Cerebellar nuclear complex (tissue), 1 donor: Measurements from ENCODE around the gene TMEM164.
"Not testable (repeated sequence)": the region's sequence is repeated elsewhere in the genome, so short reads cannot be mapped to it uniquely, and the experiment has no call there.

Source experiments
- DNase-seq, 2 experiments: peaks; one replicate each; lab custom pipeline; 2025; lab: John Stamatoyannopoulos, UW

TMEM164 gene

GRCh38 chrX:110002300-110003166 is at the start of gene TMEM164:
Gene TMEM164 (plus strand): TSS chrX:110003114. CDS start chrX:110003775, 661 bp downstream.
- DNase-seq: peak in 1 of 2 experiments; percentile 12

- DNase-seq: no peak
Observed at GRCh38 chrX:109954333-109954732, 48.6 kb upstream of the TMEM164 start.

- DNase-seq: no peak
Observed at GRCh38 chrX:109954955-109955354, 48.0 kb upstream of the TMEM164 start.

- no peak for DNase-seq
Observed at GRCh38 chrX:109958266-109958665, 44.6 kb upstream of the TMEM164 start.

GRCh38 chrX:109959356-109959871 is 43.5 kb upstream of the TMEM164 start:
- DNase-seq: no peak

- DNase-seq: no peak
Observed at GRCh38 chrX:109964390-109964789, 38.5 kb upstream of the TMEM164 start.

- no peak for DNase-seq
Observed at GRCh38 chrX:109966246-109966645, 36.7 kb upstream of the TMEM164 start.

GRCh38 chrX:109967156-109967555 is 35.8 kb upstream of the TMEM164 start:
- no peak for DNase-seq

GRCh38 chrX:109970841-109971240 is 32.1 kb upstream of the TMEM164 start:
- not testable (repeated sequence) for DNase-seq

- DNase-seq: no peak
Observed at GRCh38 chrX:109974906-109975655, 27.8 kb upstream of the TMEM164 start.

GRCh38 chrX:109985210-109985609 is 17.7 kb upstream of the TMEM164 start:
- not testable (repeated sequence) for DNase-seq

GRCh38 chrX:109987884-109988283 is 15.0 kb upstream of the TMEM164 start:
- DNase-seq: no peak

GRCh38 chrX:109990582-109991276 is 12.2 kb upstream of the TMEM164 start:
- DNase-seq: no peak

GRCh38 chrX:109992203-109992602 is 10.7 kb upstream of the TMEM164 start:
- no peak for DNase-seq

GRCh38 chrX:109995155-109995554 is 7.8 kb upstream of the TMEM164 start:
- DNase-seq: no peak

- no peak for DNase-seq
Observed at GRCh38 chrX:109997786-109998452, 5.0 kb upstream of the TMEM164 start.

- DNase-seq: no peak
Observed at GRCh38 chrX:110000000-110000399, 2.9 kb upstream of the TMEM164 start.

GRCh38 chrX:110000847-110001713 is 1.8 kb upstream of the TMEM164 start:
- DNase-seq: no peak

GRCh38 chrX:110001740-110002299 is 1.1 kb upstream of the TMEM164 start:
- DNase-seq: no peak
